MG63 (cell line): Measurements from ENCODE around the gene COL4A4. TPM values are rescaled to one million over a fixed set of nuclear protein-coding genes. Genes with fewer than 3 reads are reported as not detected.

Experiments
- DNase-seq: peaks from one replicate; pipeline ENCODE4 v3.0.0-alpha.2; 2020
- H3K27me3 ChIP-seq: fragments of 250-450 bp; sonication (Bioruptor Pico); 2 replicates; pipeline ENCODE4 v1.5.1; 2020; ENCODE audit warnings: mild to moderate bottlenecking, moderate library complexity
- H3K36me3 ChIP-seq: fragments of 250-450 bp; sonication (Bioruptor Pico); 2 replicates; pipeline ENCODE4 v1.5.1; 2020; ENCODE audit warnings: mild to moderate bottlenecking, moderate library complexity
- H3K4me3 ChIP-seq: fragments of 250-450 bp; sonication (Bioruptor Pico); 2 replicates; pipeline ENCODE4 v1.5.1; 2020; ENCODE audit warnings: mild to moderate bottlenecking, moderate library complexity
- H3K9me3 ChIP-seq: fragments of 250-450 bp; sonication (Bioruptor Pico); 2 replicates; pipeline ENCODE4 v1.5.1; 2020; ENCODE audit warnings: mild to moderate bottlenecking, moderate library complexity
- total RNA-seq: library from RNA; depleted of rRNA; stranded (reverse); fragments of >200 nt; shearing (Covaris generic); gene quantifications from 2 replicates; pipeline ENCODE4 v1.2.3, GENCODE V29; 2014; ENCODE audit warnings: low replicate concordance

Gene COL4A4
- total RNA-seq, 1 experiment from 2014 or later, result 0.36 TPM

- no peak for DNase-seq
- H3K36me3 ChIP-seq, result no peaks in the 10 kb centered on the region
- no peaks in the 10 kb centered on the region for H3K27me3 ChIP-seq
- no peak overlapping the region for H3K4me3 ChIP-seq
- no peaks in the 10 kb centered on the region for H3K9me3 ChIP-seq
These were observed 172.3 kb downstream of the COL4A4 start for GRCh38 chr2:226991663-226992062.

GRCh38 chr2:226985583-226985946, 178.4 kb downstream of the COL4A4 start:
- no peak for DNase-seq
- Histone ChIP-seq H3K36me3 (no peaks in the 10 kb centered on the region), H3K9me3 (no peaks in the 10 kb centered on the region), H3K4me3 (no peak overlapping the region), H3K27me3 (no peaks in the 10 kb centered on the region)

- Histone ChIP-seq H3K4me3 (no peak overlapping the region), H3K36me3 (no peaks in the 10 kb centered on the region), H3K27me3 (no peaks in the 10 kb centered on the region), H3K9me3 (no peaks in the 10 kb centered on the region)
- DNase-seq, result peak; percentile 5
These were observed 179.0 kb downstream of the COL4A4 start for GRCh38 chr2:226984750-226985582.

GRCh38 chr2:226983895-226984749, 179.9 kb downstream of the COL4A4 start:
- Histone ChIP-seq H3K4me3 (no peak overlapping the region), H3K9me3 (no peaks in the 10 kb centered on the region), H3K36me3 (no peaks in the 10 kb centered on the region), H3K27me3 (no peaks in the 10 kb centered on the region)
- DNase-seq, result no peak

GRCh38 chr2:226981791-226982326, 182.1 kb downstream of the COL4A4 start:
- DNase-seq, result no peak

GRCh38 chr2:226979004-226979403, 185.0 kb downstream of the COL4A4 start:
- Histone ChIP-seq H3K27me3 (no peaks in the 10 kb centered on the region), H3K9me3 (no peaks in the 10 kb centered on the region), H3K36me3 (no peaks in the 10 kb centered on the region), H3K4me3 (no peak overlapping the region)
- no peak for DNase-seq

More at GRCh38 chr2:226981791-226982326, 182.1 kb downstream of the COL4A4 start:
- no peaks in the 10 kb centered on the region for H3K36me3 ChIP-seq
- H3K9me3 ChIP-seq, result no peaks in the 10 kb centered on the region
- no peak overlapping the region for H3K4me3 ChIP-seq
- H3K27me3 ChIP-seq, result no peaks in the 10 kb centered on the region

GRCh38 chr2:226978300-226978699, 185.7 kb downstream of the COL4A4 start:
- H3K4me3 ChIP-seq, result no peak overlapping the region
- H3K27me3 ChIP-seq, result no peaks in the 10 kb centered on the region
- DNase-seq, result no peak
- H3K9me3 ChIP-seq, result no peaks in the 10 kb centered on the region
- H3K36me3 ChIP-seq, result no peaks in the 10 kb centered on the region

- no peaks in the 10 kb centered on the region for H3K27me3 ChIP-seq
- no peaks in the 10 kb centered on the region for H3K9me3 ChIP-seq
- H3K36me3 ChIP-seq, result no peaks in the 10 kb centered on the region
- DNase-seq, result no peak
- H3K4me3 ChIP-seq, result no peak overlapping the region
These were observed 186.2 kb downstream of the COL4A4 start for GRCh38 chr2:226977775-226978190.

GRCh38 chr2:226973816-226974215, 190.2 kb downstream of the COL4A4 start:
- no peak for DNase-seq
- H3K4me3 ChIP-seq, result no peak overlapping the region
- no peaks in the 10 kb centered on the region for H3K27me3 ChIP-seq
- no peaks in the 10 kb centered on the region for H3K36me3 ChIP-seq
- H3K9me3 ChIP-seq, result no peaks in the 10 kb centered on the region

GRCh38 chr2:226971770-226972169, 192.2 kb downstream of the COL4A4 start:
- H3K36me3 ChIP-seq, result no peaks in the 10 kb centered on the region
- no peak overlapping the region for H3K4me3 ChIP-seq
- DNase-seq, result no peak
- H3K9me3 ChIP-seq, result no peaks in the 10 kb centered on the region
- H3K27me3 ChIP-seq, result no peaks in the 10 kb centered on the region

GRCh38 chr2:226971084-226971483, 192.9 kb downstream of the COL4A4 start:
- H3K36me3 ChIP-seq, result no peaks in the 10 kb centered on the region
- H3K27me3 ChIP-seq, result no peaks in the 10 kb centered on the region
- no peak overlapping the region for H3K4me3 ChIP-seq
- no peaks in the 10 kb centered on the region for H3K9me3 ChIP-seq
- no peak for DNase-seq

GRCh38 chr2:226970362-226970761, 193.6 kb downstream of the COL4A4 start:
- H3K27me3 ChIP-seq, result no peaks in the 10 kb centered on the region
- DNase-seq, result no peak
- no peaks in the 10 kb centered on the region for H3K9me3 ChIP-seq
- H3K4me3 ChIP-seq, result no peak overlapping the region
- H3K36me3 ChIP-seq, result no peaks in the 10 kb centered on the region

GRCh38 chr2:226969417-226970080, 194.5 kb downstream of the COL4A4 start:
- Histone ChIP-seq H3K27me3 (no peaks in the 10 kb centered on the region), H3K9me3 (no peaks in the 10 kb centered on the region), H3K36me3 (0 out of 2 replicates have a peak, but pooled peaks cover 3% of the 10 kb centered on the region), H3K4me3 (no peak overlapping the region)
- DNase-seq, result no peak

GRCh38 chr2:226965376-226965775, 198.6 kb downstream of the COL4A4 start:
- peaks cover 7% of the 10 kb centered on the region; the same call in 1 of the 2 replicates for H3K36me3 ChIP-seq
- no peaks in the 10 kb centered on the region for H3K27me3 ChIP-seq
- no peaks in the 10 kb centered on the region for H3K9me3 ChIP-seq
- H3K4me3 ChIP-seq, result no peak overlapping the region
- no peak for DNase-seq

- no peak overlapping the region for H3K4me3 ChIP-seq
- no peaks in the 10 kb centered on the region for H3K27me3 ChIP-seq
- H3K36me3 ChIP-seq, result peaks cover 7% of the 10 kb centered on the region; the same call in 1 of the 2 replicates
- peak; percentile 37 for DNase-seq
- peaks cover 3% of the 10 kb centered on the region; the same call in 1 of the 2 replicates for H3K9me3 ChIP-seq
These were observed 200.5 kb downstream of the COL4A4 start for GRCh38 chr2:226963528-226963927.

- Histone ChIP-seq H3K4me3 (no peak overlapping the region), H3K27me3 (no peaks in the 10 kb centered on the region), H3K36me3 (peaks cover 7% of the 10 kb centered on the region; the same call in 1 of the 2 replicates), H3K9me3 (peaks cover 3% of the 10 kb centered on the region; the same call in 1 of the 2 replicates)
- no peak for DNase-seq
These were observed 201.7 kb downstream of the COL4A4 start for GRCh38 chr2:226962176-226962773.
